Panc1 (cell line): Measurements from ENCODE around the gene PRDX5. TPM values are rescaled to one million over a fixed set of nuclear protein-coding genes. Genes with fewer than 3 reads are reported as not detected.

ENCODE experiments used
- ATAC-seq: fragments of 200-7000 bp; cut with Tn5 transposase; 2 replicates; pipeline ENCODE4 v1.9.1; 2020; ENCODE audit warnings: mild to moderate bottlenecking, moderate library complexity
- BruUV-seq: library from RNA; stranded (reverse); fragments of 400-500 nt; replicated peaks from 2 replicates; lab custom pipeline; 2021; lab: Mats Ljungman, UMichigan
- CTCF ChIA-PET: fragments of 300-600 bp; sonication (Branson Sonifier 250); formaldehyde crosslinking; loops from one replicate; lab custom pipeline; 2022; ENCODE audit warnings: antibody characterized with exemption; lab: Charles Lee
- POLR2A ChIA-PET: fragments of 300-600 bp; sonication (Branson Sonifier 250); formaldehyde crosslinking; loops from one replicate; lab custom pipeline; 2022; ENCODE audit warnings: antibody characterized with exemption; lab: Charles Lee
- DNase-seq: peaks from one replicate; pipeline ENCODE4 v3.0.0-alpha.2; 2010; ENCODE audit warnings: low read depth, low spot score
- H3K27ac ChIP-seq: 2 replicates; pipeline ENCODE4 v1.5.1; 2011; ENCODE audit warnings: mild to moderate bottlenecking, low read length, inconsistent platforms
- H3K27me3 ChIP-seq: fragments of 200-500 bp; sonication (Bioruptor generic); 2 replicates; pipeline ENCODE4 v1.6.0; 2014; ENCODE audit warnings: low read length, inconsistent platforms; ENCODE audit not compliant: control insufficient read depth, insufficient read depth
- H3K36me3 ChIP-seq: fragments of 200-500 bp; sonication (Bioruptor generic); 2 replicates; pipeline ENCODE4 v1.5.1; 2014; ENCODE audit warnings: inconsistent platforms, mild to moderate bottlenecking, low read length, moderate library complexity; ENCODE audit not compliant: control insufficient read depth, insufficient read depth
- H3K4me1 ChIP-seq: 2 replicates; pipeline ENCODE4 v1.5.1; 2011; ENCODE audit warnings: inconsistent platforms, mild to moderate bottlenecking, low read length, moderate library complexity; ENCODE audit not compliant: control insufficient read depth, insufficient read depth
- H3K4me3 ChIP-seq, 2 experiments: 2 replicates each; pipeline ENCODE4 v1.5.1; 2011 to 2012; ENCODE audit warnings: low read depth in 2 of 2, low read length in 2 of 2, mild to moderate bottlenecking in 2 of 2, inconsistent platforms in 1 of 2, moderate library complexity in 1 of 2
- H3K9me3 ChIP-seq: fragments of 200-500 bp; sonication (Bioruptor generic); 2 replicates; pipeline ENCODE4 v1.5.1; 2014; ENCODE audit warnings: low read depth, mild to moderate bottlenecking, inconsistent platforms, low read length, moderate library complexity; ENCODE audit not compliant: control insufficient read depth, insufficient read depth
- CTCF ChIP-seq: fragments of 450-650 bp; IDR thresholded peaks from 2 replicates; pipeline ENCODE4 v1.5.1; 2017; ENCODE audit warnings: mild to moderate bottlenecking
- POLR2AphosphoS5 ChIP-seq: IDR thresholded peaks from 2 replicates; pipeline ENCODE4 v1.6.1; 2012; ENCODE audit warnings: mild to moderate bottlenecking, low read depth, low read length, moderate library complexity
- REST ChIP-seq, 2 experiments: IDR thresholded peaks; 2 replicates each; pipeline ENCODE4 v1.6.1; 2011 to 2012; ENCODE audit warnings: low read depth in 2 of 2, control low read depth in 1 of 2, low read length in 1 of 2, mild to moderate bottlenecking in 1 of 2, moderate library complexity in 1 of 2; ENCODE audit not compliant: insufficient read depth in 1 of 2
- SIN3A ChIP-seq: IDR thresholded peaks from 2 replicates; pipeline ENCODE4 v1.6.1; 2012; ENCODE audit warnings: low read depth, mild to moderate bottlenecking, low read length, moderate library complexity, borderline replicate concordance; ENCODE audit not compliant: insufficient read depth
- TCF7L2 ChIP-seq: IDR thresholded peaks from 2 replicates; pipeline ENCODE4 v1.6.1; 2011; ENCODE audit warnings: mild to moderate bottlenecking, low read depth, low read length, inconsistent platforms
- in situ Hi-C: cut with HindIII; loops from 2 replicates; pipeline ENCODE4 v1.10.0; 2016; ENCODE audit warnings: low sequenced_read_pairs, low pct_unique_long_range_greater_than_20kb
- intact Hi-C: fragments of 100-400 bp; cut with micrococcal nuclease; formaldehyde crosslinking; loops from one replicate; pipeline ENCODE4 v1.10.0; 2022; ENCODE audit not compliant: unreplicated experiment
- total RNA-seq: library from RNA; stranded (reverse); gene quantifications from one replicate; pipeline ENCODE4 v1.2.1, GENCODE V29; 2021; ENCODE audit not compliant: unreplicated experiment

Gene PRDX5
- total RNA-seq, 1 experiment from 2014 or later = 492 TPM

- ATAC-seq (no peak), DNase-seq (no peak)
- H3K9me3 ChIP-seq = no peaks in the 10 kb centered on the region
- TF ChIP-seq POLR2AphosphoS5 = no peak
- TF ChIP-seq SIN3A = no peak
- no peak for TF ChIP-seq CTCF
- no peak for TF ChIP-seq REST (IDR thresholded peaks at IDR 0.05; ENCODE audit: insufficient read depth in 1 of 2, low read depth in 2 of 2, low read length in 1 of 2)
- no peak for TF ChIP-seq TCF7L2
- intact Hi-C loops (no loop called here), in situ Hi-C loops (no loop called here)
- ChIA-PET POLR2A (no interaction called here), CTCF (interaction anchor here (0.9 kb wide), 1 partner anchor 16 kb away, joined by 4 read pairs; the partner anchor contains the start of gene PRDX5)
- H3K36me3 ChIP-seq = no peaks in the 10 kb centered on the region
- H3K4me3 ChIP-seq = no peak overlapping the region
- no TSS peak for BruUV-seq
- no peak overlapping the region for H3K27ac ChIP-seq
- no peaks in the 10 kb centered on the region for H3K27me3 ChIP-seq
- peaks cover 26% of the 10 kb centered on the region for H3K4me1 ChIP-seq
These were observed 15.6 kb downstream of the PRDX5 start for GRCh38 chr11:64333556-64333955.

GRCh38 chr11:64334764-64335735, 17.1 kb downstream of the PRDX5 start:
- H3K27ac ChIP-seq = no peak overlapping the region

More at GRCh38 chr11:64334764-64335735, 17.1 kb downstream of the PRDX5 start:
- no peaks in the 10 kb centered on the region for H3K9me3 ChIP-seq
- H3K27me3 ChIP-seq = no peaks in the 10 kb centered on the region
- intact Hi-C loops (no loop called here), in situ Hi-C loops (no loop called here)
- no peak overlapping the region for H3K4me3 ChIP-seq
- BruUV-seq = no TSS peak
- ChIA-PET POLR2A (no interaction called here), CTCF (no interaction called here)
- peak; percentile 94 for DNase-seq
- ATAC-seq = peak; percentile 89
- no peaks in the 10 kb centered on the region for H3K36me3 ChIP-seq
- TF ChIP-seq CTCF = no peak
- no peak for TF ChIP-seq TCF7L2
- peak; percentile 27; the same call in 1 of the 2 replicates for TF ChIP-seq POLR2AphosphoS5
- no peak for TF ChIP-seq SIN3A
- TF ChIP-seq REST (IDR thresholded peaks at IDR 0.05; ENCODE audit: insufficient read depth in 1 of 2, low read depth in 2 of 2, low read length in 1 of 2) = no peak
- peaks cover 22% of the 10 kb centered on the region for H3K4me1 ChIP-seq
